GM19328 (cell line): Measurements from ENCODE around the gene ST6GALNAC6.

Experiments used
- ATAC-seq: cut with Tn5 transposase; IDR thresholded peaks from one replicate; pipeline ENCODE4 v1.9.1; 2021; ENCODE audit warnings: mild to moderate bottlenecking, moderate library complexity; ENCODE audit not compliant: unreplicated experiment

The ST6GALNAC6 gene

DNA sequence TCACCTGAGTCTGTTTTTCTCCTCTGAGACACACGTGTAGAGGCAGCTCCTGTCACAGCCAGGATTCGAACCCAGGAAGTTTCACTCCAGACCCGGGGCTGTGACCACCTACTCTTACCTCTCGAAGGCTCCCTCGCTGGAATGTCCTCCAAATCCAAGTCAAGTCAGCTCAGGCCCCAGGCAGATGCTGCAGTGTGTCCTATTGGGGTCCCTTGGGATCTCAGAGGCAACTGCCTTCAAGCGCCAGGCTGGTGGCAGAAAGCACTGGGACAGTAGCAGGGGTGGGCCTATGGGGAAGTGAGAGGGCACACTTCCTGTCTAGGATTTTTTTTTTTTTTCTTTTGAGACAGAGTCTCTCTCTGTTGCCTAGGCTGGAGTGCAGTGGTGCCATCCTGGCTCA, 18.2 kb upstream of the ST6GALNAC6 start:
- ATAC-seq = no peak

DNA sequence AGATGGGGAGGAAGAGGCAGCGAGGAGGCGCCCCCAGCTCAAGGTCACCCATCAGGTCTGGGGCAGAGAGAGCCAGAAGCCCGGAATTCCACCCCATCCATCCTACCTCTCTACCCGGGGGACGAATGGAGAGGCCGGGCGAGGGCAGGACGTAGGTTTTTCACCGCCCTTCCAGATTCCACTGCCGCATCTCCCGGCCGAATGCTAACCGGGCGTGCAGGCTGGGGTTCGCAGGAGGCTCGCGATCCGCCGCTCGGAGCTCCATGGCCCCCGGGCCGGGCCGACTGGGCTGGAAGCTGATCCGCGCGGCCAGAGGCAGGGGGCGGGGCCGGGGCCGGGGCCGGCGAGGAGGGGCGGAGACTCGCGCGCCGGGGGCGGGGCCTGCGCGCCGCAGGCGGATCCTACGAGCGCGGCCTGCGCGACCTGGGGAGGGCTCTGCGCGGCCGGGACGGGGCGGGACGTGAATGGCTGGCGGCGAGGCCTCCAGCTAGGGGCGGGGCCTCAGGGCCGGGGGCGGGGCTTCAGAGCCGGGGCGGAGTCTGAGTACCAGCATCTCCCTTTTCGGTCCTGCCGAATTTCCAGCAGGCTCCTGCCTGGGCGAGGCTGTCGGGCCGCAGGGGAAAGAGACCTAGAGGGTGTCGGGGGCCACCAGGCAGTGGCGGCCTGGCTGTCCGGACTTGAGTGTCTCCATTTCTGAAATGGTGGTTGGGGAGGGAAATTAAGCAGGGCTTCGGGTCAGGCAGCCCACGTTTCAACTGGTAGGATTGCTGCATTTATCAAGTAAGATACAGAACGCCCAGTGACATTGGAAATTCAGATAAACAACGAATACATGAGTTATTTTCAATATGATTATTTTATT, 17.5 kb upstream of the ST6GALNAC6 start, which contains the start of gene ST6GALNAC4:
ST6GALNAC4 (minus strand) TSS at position 322 of the 862 bp plus-strand sequence. CDS start 622 bp downstream, outside the sequence.
- ATAC-seq = peak; percentile 77

DNA sequence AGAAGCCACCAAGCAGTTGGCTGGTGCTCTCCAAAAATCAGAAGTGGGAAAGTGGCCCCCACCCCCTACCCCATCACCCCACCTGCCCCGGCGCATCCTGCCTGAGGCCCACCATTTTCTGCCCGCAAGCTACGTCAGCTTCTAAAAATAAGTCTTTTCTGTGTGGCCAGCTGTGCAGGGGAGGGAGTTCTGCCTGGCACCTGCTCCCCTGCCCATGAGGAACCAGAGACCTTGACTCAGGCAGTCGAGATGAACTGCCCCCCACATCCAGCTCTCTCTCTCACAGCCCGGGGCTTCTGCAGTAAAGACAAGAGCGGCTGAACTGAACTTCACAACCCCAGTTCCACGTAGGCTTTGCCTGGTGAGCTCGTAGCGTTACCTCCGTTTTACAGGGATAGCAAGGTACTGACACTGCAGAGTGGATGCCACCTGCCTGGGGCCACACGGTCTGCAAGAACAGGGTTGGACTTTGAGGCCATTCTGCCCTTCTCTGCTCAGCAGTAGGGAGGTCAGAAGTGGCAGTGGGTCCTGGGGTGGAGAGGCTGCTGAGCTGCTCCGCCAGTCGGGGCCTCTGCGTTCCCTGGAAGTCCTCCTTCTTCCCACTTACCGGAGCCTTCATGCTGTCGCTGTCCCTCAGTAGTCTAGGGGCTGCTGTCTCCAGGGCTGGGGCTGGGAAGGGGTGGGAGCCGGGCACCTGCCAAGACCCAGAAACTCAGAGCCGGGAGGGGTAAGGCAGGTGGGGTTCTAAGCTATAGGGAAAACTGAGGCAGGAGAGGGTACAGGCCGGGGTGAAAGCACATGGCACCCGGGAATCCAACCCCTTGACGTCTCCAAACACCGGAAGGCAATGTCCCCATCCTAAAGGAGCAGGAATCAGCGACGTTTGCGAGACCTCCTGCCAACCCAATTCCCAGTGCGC, 16.7 kb upstream of the ST6GALNAC6 start:
- ATAC-seq = no peak

DNA sequence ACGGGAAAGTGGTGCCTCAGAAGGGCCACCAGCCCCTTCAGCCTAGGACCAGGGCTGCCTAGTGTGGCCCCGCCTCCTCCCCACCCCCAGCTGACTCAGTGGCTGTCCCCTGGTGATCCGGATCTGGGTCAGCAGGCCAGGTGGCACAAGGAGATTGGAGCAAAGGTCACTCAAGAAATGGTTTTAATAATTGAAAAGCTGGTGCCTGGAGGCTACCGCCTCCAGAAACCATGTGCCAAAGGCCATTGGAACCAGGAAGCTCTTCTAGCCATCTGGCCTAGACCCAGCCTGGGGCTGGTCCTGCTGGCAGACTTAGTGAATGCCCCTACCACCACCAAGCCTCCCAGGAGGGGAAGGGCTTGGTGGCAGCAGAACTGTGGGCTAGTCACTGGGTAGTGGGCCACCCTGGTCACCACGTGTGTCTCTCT, 15.9 kb upstream of the ST6GALNAC6 start:
- ATAC-seq = no peak

DNA sequence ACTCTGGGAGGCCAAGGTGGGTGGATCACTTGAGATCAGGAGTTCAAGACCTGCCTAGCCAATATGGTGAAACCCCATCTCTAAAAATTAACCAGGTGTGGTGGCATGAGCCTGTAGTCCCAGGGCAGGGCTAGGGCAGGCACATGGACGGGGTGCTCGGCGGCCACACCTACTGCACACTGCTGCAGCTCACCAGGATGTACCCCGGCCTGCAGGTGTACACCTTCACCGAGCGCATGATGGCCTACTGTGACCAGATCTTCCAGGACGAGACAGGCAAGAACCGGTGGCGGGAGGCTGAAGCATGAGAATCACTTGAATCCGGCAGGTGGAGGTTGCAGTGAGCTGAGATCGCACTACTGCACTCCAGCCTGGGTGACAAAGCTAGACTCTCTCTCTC, 14.3 kb upstream of the ST6GALNAC6 start:
- no peak for ATAC-seq

DNA sequence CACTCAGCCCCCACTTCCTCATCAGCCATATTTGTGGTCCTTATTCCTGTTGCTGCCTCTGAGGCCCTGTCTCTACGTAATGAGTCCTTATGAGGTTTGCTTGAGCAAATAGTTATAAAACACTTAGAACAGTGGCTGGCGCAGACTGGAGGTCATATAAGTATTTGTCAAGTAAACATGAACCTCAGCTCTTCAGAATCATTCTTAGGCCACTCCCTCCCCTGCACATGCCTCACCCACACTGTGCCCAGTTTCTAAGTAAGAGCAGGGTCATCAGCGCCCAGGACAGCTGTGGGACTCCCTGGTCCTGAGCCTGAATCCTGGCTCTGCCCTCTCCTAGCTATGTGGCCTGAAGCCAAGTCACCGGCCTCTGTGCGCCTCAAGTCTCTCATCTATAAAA, 13.5 kb upstream of the ST6GALNAC6 start:
- ATAC-seq = no peak

DNA sequence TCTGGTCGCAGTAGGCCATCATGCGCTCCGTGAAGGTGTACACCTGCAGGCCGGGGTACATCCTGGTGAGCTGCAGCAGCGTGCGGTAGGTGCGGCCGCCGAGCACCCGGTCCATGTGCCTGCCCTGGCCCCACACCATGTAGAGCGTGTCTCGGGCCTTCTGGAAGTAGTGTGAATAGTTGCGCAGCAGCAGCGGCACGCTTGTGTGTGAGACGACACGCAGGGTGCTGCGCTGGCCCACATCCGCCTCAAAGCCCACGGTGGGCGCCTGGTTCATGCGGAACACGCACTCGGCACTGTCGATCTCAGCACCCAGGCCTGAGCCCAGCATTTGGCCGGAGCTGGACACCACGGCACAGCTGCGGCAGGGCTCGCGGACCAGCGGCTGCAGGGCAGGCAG, 12.9 kb upstream of the ST6GALNAC6 start:
- ATAC-seq = no peak

DNA sequence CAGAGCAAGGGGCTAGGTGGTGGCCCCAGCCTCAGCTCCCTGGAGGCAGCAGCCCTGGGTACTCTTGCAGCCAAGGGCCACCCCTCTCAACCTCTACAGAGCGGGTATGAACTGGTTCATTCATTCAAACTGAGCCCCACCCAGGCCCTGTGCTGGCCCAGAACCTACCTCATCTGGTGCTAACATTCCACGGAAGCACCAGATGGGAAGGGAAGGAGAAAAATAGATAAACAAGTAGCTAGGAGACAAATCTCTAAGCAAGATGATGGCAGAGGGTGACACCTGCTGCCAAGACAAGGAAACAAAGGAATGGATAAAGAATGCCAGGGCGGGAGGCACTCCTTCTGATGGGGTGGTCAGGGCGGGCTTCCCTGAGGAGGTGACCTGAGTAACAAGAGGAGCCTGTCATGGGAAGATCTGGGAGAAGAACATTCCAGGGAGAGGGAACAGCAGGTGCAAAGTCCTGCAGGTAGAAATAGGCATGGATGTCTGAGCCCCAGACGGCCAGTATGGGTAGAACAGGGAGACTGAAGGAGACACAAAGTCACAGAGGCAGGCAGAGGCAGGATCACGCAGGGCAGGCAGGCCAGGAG, 11.3 kb upstream of the ST6GALNAC6 start:
- ATAC-seq = no peak

DNA sequence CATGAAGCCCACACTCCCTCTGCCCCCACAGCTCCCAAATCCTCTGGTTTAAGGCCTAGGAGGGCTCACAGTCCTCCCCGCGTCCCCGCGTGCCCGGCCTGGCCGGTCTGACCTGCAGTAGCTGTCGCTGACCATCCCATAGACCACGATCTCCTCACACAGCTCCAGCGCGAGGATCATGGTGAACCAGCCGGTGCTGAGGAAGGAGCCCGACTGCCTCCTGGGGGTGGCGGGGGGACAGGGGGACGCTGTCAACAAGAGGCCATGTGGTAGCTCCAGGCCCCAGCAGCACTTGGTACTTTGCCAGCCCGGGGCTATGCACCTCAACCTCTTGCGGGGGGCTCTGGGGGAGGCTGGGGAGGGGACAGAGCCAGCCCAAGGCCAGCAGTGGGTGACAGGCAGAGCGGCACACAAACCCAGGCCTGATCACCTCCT, 10.5 kb upstream of the ST6GALNAC6 start:
- no peak for ATAC-seq

DNA sequence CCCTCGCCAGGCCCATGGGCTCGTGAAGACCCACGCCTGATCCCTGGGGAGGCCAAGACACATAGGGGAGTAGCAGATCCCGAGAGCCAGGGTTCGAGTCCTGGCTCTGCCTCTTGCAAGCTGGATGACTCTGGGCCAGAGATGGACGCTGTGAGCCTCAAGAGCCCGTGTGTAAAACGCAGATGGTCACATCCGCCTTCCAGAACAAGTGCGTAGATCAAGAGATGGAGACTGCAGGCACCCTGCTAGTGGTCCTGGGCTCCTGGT, 9.2 kb upstream of the ST6GALNAC6 start:
- no peak for ATAC-seq

DNA sequence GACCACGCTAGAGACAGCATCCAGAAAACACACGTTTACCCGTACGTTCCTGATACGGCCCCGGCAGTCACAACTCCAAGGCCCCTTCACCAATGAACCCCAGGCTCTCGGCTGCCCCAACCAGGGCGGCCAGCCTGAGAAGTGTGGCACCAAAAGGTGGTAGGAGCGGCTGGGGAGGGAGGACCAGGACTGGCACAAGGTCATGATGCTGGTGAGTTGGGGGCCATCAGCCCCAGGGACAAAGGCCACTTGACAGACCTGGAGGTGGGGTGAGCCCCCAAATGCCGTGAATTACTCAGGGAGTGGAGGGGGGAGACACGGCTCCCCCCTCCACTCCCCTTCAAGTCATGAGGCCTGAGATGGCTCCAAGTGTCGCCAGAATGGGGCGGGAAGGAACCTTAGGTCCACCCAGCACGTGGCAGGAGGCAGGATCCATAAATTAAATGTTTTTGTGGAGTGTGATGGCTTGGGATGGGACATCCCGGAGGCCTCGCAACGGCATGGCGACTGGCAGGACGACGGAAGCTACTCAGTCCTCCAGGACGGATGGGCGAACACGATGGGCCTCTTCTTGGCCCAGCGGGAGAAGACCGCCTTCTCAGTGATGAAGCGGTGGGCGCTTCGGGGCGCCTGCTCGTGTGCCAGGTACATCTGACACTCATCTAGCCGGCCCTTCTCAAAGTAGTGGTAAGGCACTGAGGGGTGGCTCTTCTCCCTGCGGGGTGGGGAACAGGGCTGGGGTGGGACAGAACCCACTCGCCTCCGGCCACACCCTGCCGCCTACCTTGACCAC, 8.7 kb upstream of the ST6GALNAC6 start:
- no peak for ATAC-seq

DNA sequence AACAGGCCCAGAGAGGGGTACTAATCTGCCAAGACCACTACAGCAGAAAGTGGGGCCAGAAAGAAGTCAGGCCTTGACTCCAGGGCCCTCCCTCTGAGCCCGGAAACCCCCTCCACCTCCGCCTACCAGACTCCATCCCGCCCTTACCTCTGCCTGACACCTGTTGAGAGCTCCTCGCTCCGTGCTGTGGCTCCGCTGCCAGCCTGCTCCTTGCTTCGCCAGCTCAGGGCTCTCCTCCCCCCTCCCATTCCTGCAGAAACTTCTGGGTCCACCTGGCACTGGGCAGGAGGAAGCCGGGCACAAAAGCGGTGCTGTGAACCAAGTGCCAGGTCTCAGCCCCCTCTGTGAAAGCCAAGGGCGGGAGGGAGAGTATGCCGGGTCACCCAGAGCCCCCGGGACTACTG, 6.4 kb upstream of the ST6GALNAC6 start:
- ATAC-seq = no peak

DNA sequence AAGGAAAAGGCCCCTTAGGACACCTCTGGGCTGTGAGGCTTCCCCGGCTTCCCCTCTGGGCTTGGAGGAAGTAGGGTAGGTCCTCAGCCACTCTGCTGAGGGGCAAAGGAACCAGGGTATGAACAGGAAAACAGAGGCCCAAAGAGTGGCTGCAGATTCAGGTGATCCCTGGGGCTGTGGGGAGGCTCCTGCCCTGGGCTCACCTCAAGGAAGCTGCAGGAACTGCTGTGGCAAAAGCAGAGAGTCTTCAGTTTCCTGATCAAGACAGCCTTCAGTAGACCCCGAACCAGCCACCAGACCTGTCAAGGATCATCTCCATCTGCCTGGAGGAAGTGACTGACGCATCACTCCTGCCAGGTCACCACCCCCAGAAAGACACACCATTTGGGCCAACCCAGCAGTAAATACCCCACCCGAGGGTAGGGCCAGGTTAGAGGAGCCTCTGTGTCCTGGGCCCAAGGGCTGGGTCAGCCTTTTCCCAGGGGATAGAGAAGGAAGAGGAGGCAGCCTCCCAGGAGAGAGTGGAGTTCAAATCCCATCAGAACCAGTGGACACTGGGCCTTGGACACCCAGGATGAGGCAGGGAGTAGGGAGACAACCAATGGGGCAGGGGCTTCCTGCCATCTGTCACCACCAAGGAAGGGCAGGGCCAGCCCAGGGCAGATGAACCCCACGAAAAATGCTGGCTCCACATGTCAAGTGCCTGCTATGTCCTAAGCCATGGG, 5.8 kb upstream of the ST6GALNAC6 start:
- no peak for ATAC-seq

DNA sequence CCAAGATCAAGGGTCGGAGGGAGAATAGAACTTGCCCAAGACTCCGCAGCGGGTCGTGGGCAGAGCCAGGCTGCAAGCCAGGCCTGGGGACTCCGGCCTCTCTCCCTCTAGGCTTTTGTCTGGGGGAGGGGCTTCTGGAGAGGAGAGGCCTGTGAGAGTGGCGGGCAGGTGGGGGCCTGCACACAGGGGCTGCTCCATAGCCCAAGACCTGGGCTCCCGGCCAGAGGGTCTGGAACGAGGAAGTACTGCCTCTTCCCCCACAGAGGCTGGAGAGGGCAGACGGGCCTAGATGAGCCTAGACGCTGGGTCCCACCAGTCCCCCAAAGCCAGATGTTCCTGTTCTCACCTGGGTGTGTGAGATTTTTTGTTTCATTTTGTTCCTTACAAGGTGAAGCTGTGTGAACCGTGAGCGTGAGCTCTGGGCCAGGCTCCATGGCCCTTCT, 5.2 kb upstream of the ST6GALNAC6 start:
- no peak for ATAC-seq

DNA sequence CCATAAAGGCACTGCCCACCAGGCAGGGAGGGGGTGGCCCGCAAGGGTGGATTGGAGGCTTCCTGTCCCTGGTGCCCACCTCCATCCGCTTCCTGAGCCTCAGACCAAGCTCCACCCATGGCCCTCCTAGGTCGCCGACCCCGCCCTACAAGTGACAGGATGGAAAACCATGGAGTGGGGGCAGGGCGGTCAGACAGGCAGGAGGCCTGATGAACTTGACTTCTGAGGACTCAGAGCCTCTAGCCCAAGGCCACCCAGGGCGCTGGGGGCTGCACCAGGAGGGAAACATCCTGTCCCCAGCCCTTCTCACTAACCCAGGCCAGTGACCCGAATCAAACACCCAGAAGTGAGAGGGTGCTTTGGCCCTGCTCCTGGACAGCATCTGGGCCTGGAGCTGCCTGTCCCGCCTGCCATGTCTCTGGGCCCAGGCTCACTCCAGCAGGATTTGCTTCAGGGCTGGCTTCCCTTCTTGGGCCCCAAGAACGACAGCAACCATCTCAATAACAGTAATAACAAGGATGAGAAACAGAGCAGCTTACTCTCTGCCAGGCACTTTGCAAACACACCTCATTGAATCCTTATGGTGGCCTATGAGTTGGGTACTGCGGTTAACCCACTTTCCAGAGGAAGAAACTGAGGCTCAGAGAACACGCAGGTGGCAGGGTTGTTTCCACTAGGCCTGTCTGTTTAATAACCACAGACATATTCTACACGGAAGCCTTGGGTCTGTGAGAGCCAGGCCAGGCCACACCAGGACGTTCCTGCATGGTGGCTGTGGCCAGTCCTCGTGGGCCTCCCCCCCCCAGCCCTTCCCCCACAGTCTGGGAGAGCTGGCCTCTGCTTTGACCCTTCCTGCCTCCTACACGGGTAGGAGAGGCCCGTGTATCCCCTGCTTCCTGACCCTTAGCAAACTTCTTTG, 4.4 kb upstream of the ST6GALNAC6 start:
- ATAC-seq = no peak

DNA sequence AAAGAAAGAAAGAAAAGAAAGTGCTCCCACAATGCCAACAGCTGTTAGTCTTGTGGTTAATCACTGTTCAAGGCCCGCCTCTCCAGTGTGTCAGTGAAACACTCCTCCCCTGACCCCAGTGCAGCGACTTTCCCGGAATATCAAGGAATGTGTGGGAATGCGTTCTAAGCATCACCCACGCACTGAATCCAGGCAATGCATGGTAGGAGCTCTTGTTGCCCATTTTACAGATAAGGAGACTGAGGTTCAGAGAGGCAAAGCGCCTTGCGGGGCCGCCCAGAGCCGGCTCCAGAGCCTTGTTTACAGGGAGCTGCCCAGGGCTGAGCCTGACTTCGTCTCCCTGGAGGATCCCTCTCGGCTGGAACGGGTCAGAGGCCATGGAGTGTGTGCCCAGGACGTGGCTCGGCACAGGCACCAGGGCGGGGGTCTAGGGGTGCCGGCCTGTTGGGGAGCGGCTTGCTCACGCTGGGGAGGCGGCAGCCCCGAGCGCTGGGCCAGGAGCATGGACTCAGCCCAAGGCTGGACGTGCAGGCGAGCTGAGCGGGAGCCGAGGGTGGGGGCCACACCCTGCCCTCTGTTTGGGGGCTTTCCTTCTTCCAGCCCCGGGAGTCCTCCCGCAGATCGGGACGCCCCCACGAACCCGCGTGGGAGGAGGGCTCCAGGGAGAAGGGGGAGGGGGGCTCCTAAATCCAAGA, 823 bp downstream of the ST6GALNAC6 start:
- ATAC-seq = no peak

DNA sequence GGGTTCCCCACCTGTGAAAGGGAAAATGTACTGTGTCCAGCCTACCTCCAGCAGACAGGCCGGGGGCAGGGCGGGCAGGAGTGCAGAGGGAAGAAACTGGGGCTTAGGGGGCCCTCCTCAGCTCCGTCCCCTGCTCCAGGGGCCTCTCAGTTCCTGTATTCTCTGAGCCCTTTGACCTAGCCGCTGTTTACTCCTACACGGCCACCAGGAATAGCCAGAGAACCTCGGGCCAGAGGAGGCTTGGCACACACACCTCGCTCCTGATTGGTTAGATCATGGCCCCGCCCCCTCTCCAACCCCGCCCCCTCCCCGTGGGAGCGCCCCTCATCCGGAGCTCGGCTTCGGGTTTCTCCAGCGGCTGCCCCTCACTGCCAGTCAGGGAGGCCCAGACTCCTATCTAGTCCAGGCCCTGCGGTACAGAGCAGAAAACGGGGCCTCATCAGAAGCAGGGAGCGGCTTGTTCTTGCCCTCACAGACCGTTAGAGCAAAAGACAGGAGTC, 2.2 kb downstream of the ST6GALNAC6 start:
- no peak for ATAC-seq
